Measurements from ENCODE around the gene RTRAF.

RTRAF gene

GRCh38 chr14:52051871-52052270 lies 62.5 kb downstream of the RTRAF start:
- DNase-seq: no peak

- no peak for DNase-seq
Observed at GRCh38 chr14:52052288-52052943, 63.1 kb downstream of the RTRAF start.

- DNase-seq: no peak
Observed at GRCh38 chr14:52053044-52053443, 63.7 kb downstream of the RTRAF start.

- DNase-seq: no peak
Observed at GRCh38 chr14:52054678-52055077, 65.3 kb downstream of the RTRAF start.

GRCh38 chr14:52055167-52055566 lies 65.8 kb downstream of the RTRAF start:
- no peak for DNase-seq

GRCh38 chr14:52058341-52058740 lies 69.0 kb downstream of the RTRAF start:
- DNase-seq: no peak

GRCh38 chr14:52059649-52060048 lies 70.3 kb downstream of the RTRAF start:
- DNase-seq: no peak

GRCh38 chr14:52060080-52060479 lies 70.7 kb downstream of the RTRAF start:
- no peak for DNase-seq

All from T-helper 1 cell (primary cell).